Hepatocyte (in vitro differentiated cells): Measurements from ENCODE around the gene EIF3I.

Experiments
- EZH2 ChIP-seq: fragments of 200-600 bp; sonication (generic); IDR thresholded peaks from 2 replicates; pipeline ENCODE4 v1.6.1; 2016; ENCODE audit warnings: antibody characterized with exemption, mild to moderate bottlenecking, borderline replicate concordance
- TF ChIP-seq, protein P1 (sequence below): fragments of 200-600 bp; sonication (generic); IDR thresholded peaks from 2 replicates; pipeline ENCODE4 v1.5.1; 2016; ENCODE audit warnings: antibody characterized with exemption, mild to moderate bottlenecking; ENCODE audit not compliant: poor library complexity

DNA sequence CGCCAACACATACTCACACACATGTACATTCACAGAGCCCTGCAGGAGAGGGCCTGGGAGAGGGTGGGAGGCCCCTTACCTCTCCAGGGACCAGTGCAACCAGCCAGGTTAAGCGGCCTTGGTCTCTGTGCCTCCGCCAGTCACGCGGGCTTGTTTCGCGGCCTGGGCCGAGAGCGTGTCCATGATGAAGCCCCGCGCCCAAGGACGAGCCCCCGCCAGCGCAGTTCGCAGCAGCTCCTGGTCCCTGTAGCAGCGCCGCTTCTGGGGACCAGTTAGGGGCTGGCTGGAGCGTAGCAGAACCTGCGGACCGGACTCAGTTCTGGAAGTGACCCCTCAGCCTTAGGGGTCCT lies 17.6 kb downstream of the EIF3I start:
- TF ChIP-seq, protein P1, sequence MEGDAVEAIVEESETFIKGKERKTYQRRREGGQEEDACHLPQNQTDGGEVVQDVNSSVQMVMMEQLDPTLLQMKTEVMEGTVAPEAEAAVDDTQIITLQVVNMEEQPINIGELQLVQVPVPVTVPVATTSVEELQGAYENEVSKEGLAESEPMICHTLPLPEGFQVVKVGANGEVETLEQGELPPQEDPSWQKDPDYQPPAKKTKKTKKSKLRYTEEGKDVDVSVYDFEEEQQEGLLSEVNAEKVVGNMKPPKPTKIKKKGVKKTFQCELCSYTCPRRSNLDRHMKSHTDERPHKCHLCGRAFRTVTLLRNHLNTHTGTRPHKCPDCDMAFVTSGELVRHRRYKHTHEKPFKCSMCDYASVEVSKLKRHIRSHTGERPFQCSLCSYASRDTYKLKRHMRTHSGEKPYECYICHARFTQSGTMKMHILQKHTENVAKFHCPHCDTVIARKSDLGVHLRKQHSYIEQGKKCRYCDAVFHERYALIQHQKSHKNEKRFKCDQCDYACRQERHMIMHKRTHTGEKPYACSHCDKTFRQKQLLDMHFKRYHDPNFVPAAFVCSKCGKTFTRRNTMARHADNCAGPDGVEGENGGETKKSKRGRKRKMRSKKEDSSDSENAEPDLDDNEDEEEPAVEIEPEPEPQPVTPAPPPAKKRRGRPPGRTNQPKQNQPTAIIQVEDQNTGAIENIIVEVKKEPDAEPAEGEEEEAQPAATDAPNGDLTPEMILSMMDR: no peak
- no peak for TF ChIP-seq EZH2
